ENCODE measurements around the gene HSPG2.
"Not testable (repeated sequence)": the region's sequence is repeated elsewhere in the genome, so short reads cannot be mapped to it uniquely, and the experiment has no call there.

GRCh38 chr1:21975296-21975695 is 38.2 kb upstream of the HSPG2 start:
- TF ChIP-seq EZH2 (IDR thresholded peaks at IDR 0.05; ENCODE audit: borderline replicate concordance, low read length); CTCF (conservative IDR thresholded peaks at IDR 0.05 in 1 of 2, IDR thresholded peaks at IDR 0.05 in 1 of 2; ENCODE audit: extremely low read depth in 1 of 2, insufficient read depth in 1 of 2, low read depth in 1 of 2, low read length in 2 of 2): not testable (repeated sequence)
